Iris pigment epithelial cell (primary cell): Measurements from ENCODE around the gene ASRGL1.

ENCODE experiments used
- DNase-seq: peaks from one replicate; pipeline ENCODE4 v3.0.0-alpha.2; 2011; ENCODE audit warnings: low read depth

The ASRGL1 gene

DNA sequence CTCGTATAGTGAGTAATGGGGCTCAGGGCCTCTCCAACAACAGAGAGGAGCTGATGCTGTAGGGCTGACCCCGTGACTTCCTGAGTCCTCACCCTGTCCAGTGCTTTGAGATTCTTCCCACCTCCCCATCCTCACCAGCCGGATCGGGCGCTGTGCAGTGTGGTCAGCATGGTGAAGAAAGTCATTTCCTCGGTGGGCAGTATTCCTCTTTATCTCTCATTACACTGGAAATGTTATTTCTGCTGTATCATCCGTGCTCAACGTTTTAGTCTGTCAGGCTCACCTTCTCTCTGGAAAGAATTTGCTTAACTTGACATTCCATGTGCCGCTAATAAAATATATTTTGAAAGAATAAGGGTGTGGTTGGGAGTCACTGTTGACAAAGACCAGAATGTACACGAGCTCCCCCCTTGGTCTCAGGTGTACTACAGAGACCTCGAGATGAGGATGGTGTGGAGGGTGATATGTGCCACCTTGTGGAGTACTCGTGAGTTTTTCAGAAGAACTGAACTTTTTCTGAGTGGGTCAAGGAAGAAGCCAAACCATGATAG lies 55.9 kb downstream of the ASRGL1 start:
- DNase-seq: no peak

DNA sequence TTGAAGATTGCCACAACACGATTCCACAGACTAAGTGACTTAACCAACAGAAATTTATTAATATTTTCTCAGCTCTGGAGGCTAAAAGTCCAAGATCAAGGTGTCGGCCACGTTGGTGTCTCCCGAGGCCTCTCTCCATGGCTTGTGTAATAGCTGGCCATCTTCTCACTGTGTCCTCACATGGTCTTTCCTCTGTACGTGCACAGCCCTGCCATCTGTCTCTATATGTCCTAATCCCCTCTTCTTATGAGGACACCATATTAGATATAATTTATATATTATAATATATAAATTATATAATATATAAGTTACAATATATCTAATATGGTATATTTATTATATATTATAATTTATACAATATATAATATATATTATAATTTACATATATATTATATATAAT lies 56.5 kb downstream of the ASRGL1 start:
- DNase-seq: no peak

DNA sequence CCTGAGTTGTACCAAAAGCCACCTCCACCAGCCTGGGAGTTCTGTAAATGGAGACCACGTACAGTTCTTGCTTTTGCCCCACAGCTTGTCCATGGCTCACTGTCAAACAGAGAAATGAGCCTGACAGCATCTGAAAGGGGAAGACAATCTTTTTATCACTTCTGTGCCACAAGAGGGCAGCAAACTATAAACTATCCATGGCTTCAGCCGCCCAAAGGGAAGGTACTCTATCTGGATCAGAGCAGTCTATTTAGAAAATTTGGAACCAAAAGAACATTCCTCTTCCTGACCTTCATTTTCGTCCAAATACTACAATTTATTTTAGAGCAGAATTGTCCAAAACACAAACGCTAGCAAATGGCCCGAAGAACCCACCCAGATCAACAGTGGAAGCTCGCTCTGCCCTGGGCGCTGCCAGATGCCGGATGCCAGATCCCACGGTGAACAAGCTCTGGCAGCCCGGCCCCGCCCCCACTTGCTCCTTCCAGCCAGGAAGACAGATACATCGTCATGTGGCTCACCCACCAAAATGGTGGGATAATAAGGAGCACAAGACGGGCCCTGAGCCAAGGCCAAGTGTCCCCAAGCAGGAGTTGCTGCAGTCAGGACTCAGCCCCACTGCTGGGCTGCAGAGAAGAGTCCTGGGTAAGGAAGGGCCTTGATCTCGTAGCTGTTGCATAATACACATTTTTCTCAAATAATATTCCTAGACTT lies 57.7 kb downstream of the ASRGL1 start:
- DNase-seq: peak; percentile 84

DNA sequence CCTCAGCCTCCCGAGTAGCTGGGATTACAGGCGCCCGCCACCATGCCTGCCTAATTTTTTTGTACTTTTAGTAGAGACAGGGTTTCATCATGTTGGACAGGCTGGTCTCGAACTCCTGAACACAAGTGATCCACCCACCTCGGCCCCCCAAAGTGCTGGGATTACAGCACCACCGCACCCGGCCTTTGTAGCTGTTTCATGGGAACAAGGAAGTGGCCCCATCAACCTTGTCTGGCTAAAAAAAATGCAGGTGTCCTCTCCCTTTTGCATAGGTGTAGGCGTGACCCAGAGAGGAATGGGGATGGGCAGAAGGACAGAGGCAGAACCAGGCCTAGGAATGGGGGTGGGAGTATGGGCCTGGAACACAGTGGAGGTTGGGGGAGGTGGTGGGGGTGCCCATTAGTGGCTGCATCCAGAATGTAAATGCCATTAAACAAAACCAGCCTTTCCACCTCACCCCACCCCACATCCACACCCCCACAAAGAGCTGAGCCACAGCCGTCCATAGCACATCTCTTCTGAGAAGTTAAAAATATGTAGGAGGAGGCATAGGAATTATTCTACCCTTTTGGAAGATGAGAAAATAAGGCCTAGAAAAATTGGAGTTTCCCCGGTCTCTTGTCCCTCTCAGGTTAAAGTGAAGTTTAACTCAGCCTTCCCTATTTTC lies 58.8 kb downstream of the ASRGL1 start:
- no peak for DNase-seq

DNA sequence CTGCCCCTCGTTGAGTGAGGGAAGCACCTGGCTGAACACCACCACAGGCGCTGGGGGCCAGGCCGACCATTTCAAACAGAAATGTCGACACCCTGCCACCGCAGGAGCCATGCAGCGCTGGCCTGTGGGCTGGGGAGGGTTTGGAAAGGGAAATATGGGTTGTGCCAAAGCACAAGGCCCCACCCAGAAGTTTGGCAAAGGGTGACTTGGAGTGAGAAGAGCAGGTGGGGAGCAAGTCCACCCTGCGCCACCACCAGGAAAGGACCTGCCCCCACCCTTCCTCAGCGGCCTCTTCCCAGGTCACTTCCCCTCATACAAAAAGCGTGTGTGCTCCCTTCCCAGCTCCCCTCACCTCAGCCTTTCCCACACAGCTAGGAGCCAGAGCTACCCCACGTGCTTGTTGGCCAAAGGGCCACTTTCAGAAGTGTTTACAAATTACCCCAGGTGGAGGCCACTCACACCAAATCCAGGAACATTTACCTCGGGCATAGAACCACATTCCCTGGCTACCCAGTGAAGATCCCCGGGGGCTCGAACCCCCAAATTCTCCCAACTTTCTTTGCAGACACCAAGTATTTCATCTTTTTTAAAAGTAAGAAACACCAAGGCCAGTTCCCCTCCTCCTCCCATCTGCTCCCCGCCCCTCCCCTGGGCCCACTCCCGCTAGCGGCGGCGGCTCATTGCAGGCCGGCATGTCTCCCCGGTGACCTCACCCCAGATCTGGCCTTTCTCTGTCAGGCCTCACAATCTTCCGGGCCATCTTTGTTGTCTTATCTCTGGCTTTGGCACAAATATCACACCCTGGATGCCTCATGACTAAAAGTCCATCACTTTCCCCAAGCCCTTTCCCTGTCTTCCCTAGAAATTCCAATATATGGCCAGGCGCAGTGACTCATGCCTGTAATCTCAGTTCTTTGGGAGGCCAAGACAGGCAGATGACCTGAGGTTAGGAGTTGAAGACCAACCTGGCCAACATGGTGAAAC lies 61.1 kb downstream of the ASRGL1 start:
- peak; percentile 10 for DNase-seq

DNA sequence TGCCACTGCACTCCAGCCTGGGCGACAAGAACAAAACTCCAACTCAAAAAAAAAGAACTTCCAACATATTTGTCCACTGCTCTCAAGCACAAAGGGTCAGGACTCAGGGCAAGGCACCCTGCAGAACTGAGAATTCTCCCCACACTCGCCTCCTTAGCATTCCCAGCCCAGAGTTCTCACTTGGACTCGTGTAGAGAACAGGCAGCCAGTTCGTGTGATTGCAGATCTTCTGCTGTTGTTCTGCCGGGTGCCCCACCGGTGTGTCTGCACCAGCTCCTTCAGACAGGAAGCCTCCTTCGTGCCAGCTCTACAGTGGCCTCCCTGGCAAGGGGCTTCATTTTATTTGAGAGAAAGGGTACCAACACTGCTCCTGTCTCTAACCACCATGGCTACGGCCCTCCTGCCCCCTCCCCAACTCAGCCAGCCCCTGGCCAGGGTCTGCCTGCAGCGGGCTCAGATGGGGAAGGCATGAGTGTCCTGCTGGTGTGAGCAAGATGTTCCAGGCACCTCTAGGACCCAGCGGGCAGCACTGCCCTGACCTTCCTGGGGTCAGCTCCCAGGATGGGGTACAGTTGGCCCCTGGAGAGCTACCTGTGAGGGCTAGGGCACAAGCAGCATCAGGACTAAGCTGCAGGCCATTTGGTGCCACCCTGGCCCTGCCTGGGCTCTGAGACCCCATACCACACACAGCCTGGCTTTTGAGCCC lies 62.1 kb downstream of the ASRGL1 start:
- no peak for DNase-seq

DNA sequence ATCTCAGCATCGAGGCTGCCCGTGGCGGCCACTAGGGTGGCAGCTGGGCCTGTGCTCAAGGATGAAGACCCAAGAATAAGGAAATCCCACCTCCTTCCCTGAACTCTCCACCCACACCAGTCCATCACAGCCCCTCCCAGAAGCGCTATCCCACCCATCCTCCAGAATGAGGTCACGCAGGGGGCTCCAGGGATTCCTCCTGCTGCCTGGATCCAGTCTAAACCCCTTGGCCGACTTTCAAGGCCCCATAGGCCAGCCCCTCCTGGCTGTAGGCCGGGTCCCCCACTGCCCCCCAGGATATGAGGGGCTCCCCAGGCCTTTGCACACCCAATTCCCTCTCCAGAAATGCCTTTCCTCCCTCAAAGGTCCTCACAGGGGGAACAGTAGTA lies 62.6 kb downstream of the ASRGL1 start:
- DNase-seq: no peak

DNA sequence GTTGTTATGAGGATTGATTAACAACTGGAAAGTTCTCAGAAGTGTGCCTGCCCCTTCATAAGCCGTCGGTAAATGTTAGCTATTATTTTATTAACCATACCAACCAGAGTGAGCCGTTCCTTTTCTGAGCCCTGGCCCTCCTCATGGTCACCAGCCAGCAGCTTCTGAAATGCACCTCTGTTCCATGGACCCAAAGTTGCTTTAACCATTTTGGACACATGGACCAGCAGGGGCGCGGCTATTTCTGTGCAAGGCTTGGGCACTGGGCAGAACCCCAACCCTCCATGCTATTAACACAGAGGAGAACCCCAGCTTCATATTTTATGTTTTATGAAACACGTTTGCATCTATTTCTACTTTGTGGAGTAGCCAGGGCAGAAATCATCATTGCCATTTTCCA lies 63.0 kb downstream of the ASRGL1 start:
- DNase-seq: no peak

DNA sequence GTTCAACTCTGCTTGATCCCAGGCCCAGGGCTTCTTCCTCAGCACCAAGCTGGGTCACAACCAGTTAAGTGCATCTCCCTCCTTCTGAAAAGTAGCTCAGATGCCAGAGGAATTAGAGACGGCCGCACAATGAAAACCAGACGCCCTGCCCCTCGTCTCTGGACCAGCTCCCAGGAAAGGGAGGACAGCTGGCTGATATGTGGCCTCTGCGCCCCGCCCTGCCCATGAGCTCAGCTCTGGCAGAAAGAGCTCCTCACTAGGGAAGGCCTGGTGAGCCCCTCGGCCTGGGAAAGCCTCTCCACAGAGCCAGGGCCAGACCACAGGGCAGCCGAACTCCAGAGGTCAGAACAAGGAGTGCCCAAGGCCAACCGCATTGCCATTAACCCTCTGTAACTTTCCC lies 63.5 kb downstream of the ASRGL1 start:
- peak; percentile 62 for DNase-seq

DNA sequence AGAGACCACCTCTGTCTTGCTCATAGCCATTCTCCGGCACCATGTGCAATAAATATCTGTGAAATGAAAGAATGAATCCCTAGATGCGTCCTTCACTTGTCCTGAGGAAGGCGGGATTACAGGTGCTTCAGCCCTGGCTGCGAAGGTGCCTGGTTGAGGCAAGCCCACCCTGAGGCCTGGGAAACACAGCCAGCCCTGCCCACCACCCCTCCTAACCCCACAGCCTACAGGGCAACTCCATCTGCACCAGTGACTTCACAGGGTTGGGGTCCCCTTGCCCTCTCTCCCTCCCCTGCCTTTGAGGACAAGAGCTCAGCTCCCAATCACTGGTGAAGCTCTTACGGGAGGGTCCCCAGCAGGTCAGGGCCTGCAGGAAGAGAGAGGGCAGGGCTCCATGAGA lies 64.1 kb downstream of the ASRGL1 start:
- no peak for DNase-seq

DNA sequence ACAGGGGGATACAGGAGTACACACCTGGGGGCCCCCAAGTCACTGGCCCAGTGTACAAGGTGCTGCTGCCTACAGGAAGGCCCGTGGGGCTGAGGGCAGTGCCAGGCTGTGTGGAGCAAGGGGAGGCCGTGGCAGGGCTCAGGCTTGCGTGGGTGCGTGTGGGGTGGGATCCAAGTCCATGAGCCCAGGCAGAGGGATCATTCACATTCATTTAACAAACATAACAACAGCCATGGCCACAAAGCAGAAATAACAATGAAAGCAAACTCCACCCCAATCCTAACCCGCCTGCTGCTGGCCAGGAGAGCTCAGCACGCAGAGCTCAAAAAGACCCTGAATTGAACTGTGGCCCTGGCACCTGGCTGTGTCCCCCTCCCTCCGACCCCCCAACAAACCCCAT lies 64.6 kb downstream of the ASRGL1 start:
- no peak for DNase-seq

DNA sequence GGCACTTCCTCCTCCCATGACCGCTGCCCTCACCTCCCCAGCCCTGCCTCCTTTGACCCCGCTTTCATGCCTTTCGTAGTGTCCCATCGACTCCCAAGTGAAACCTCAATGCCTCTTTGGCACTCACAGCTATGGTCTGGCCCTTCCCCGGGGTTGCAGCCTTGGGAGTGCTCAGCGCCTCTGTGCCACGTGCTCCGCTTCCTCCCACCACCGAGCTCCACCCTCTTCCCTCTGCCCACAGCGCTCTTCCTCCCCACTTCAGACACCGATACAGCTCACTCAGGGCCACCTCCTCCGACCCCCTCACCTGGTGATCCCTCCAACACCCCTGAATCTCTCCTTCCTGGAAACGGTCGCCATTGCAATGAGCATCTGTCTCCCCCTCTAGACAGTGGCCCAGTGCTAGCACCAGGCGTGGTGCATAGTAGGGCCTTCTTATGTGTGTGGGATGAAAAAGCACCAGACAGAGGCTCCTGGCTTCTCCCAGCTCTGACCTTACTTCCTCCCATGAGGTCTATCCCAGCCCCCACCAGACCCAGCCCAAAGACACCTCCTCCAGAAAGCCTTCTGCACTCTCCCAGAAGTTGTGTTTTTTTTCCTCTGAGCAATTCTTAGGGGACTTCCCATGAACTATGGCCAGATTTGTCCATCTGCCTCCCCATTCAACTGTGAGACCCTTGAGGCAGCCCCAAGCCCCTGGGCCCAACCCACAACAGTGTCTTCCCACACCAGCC lies 65.1 kb downstream of the ASRGL1 start:
- no peak for DNase-seq

DNA sequence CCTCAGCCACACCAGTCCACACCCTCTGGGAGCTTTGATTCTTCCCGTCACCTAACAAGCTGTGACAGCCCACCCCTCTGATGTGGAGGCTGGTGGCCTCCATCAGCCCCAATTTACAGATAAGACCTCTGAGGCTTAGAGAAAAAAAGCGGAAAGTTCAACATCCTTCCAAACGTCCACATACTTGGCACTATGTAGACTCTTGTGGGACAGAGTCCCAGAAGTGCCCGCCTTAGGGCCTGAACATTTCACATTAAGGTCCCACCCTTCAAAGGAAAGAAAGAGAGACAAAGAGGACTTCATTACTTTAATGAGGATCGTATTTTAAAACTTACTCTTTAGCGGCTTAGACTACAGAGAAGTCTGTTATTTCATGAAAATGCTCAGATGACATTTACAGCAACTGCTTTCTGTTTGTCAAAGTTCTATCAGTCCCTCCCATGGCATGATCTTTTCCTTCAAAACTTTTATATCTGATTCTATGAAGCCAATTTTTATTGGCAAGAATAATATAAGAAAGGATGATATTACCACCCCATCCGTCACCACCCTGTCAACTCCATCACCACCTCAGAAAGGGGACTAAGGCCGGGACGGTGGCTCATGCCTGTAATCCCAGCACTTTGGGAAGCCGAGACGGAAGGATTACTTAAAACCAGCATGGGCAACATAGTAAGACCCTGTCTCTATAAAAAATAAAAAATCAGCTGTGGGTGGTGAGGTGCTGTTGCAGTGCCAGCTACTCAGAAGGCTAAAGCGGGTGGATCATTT lies 65.9 kb downstream of the ASRGL1 start:
- DNase-seq: no peak

DNA sequence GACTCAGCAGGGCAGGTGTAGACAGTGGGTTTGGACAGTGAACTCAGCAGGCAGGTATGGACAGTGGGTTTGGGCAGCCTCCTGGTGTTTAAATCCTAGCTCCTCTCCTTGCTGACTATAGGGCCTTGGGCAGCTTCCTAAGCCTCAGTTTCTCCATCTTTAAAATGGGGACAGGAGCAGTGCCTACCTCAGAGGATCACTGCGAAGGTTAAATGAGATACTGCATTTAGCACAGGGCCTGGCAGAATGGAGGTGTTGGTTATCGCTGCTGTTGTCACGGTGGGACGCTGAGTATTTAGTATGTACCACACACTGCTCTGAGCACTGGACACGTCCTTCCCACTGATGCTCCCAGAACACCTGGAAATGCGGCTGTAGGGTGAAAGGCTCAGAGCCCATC lies 67.2 kb downstream of the ASRGL1 start:
- no peak for DNase-seq

DNA sequence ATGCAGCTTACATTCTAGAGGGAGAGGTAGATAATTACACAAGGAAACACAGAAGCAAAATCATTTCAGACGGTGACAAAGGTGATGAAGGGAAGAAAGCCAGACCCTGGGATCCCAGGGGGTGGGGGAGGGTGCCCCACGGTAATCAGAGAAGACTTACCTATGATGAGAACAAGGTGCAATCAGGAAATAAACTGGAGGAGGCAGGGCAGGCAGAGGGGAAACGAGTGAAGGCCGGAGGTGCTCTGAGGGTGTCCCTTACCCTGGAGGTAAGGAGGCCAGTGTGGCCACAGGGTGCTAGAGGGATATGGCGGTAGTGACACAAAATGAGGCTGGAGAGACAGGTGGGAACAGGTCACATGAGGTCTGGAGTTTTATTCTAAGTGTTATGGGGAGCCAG lies 67.7 kb downstream of the ASRGL1 start:
- DNase-seq: no peak

DNA sequence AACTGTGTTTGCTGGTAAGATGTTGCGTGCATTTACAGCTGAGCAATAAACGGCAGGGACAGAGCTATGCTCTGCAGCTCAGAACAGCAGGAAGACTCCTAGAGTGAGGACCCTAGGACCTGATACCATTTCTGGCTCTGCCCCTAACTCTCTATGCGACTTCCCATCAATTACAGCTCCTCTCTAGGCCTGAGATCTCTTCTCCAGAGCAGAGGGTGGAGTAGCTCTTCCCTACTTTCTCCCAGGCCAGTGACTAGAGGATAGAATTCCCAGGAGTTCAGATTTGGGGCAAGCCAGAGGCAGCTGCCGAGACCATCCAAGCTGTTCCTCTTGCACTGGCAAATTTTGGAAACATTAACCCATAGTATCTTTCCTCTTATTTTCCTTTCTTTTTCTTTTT lies 68.8 kb downstream of the ASRGL1 start:
- DNase-seq: no peak

DNA sequence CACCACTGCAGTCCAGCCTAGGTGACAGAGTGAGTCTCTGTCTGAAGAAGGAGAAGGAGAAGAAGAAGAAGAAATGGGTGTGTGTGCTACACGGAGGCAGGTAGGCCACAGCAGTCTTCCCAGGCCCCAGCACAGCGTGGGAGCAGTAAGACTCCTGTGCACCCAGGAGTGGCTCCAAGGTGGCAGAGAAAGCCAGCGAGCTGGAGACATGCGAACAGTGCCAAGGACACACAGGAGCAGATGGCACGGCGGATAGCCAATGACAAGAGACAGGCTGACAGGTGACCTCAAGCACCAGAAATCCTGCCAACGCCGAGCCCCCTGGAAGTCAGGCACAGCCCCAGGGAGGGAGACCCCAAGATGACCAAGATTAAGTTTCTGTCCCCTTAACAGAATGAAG lies 72.6 kb downstream of the ASRGL1 start:
- no peak for DNase-seq

DNA sequence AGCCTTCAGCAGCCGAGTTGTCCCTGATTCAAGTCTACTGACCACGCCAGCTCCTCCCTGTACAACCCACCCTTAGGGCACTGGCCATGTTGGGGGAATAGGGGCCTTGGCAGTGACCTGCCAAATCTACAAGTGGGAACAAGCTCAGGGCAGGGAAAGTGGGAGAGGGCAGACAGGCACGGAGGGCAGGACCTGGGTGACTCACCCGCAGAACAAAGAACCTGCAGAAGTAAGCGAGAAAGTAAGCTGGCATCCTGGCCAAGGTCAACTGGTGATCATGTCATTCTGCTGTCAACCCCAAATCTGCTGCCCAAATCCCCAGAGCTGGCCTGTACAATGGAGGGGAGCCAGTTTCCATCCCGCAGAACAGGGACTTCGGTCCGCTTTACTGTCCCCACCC lies 73.7 kb downstream of the ASRGL1 start:
- no peak for DNase-seq

DNA sequence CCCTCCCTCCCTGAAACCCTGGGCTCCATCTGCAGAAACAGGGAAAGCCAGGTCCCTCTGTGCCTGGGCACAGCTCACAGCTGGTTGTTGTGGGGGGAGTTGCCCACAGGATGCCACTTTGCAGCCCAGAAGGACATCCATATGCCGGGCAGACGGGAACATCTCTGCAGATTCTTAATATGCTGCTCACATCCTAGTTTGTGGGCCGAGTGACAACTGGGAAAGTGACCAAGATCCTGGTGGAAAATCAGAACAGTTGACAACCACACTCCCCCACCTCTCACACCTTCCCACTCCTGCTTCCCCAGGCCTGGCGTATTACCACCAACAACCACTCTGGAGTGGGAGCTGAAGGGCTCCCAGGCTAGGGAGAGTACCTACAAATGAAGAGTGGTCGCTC lies 74.3 kb downstream of the ASRGL1 start:
- DNase-seq: no peak

DNA sequence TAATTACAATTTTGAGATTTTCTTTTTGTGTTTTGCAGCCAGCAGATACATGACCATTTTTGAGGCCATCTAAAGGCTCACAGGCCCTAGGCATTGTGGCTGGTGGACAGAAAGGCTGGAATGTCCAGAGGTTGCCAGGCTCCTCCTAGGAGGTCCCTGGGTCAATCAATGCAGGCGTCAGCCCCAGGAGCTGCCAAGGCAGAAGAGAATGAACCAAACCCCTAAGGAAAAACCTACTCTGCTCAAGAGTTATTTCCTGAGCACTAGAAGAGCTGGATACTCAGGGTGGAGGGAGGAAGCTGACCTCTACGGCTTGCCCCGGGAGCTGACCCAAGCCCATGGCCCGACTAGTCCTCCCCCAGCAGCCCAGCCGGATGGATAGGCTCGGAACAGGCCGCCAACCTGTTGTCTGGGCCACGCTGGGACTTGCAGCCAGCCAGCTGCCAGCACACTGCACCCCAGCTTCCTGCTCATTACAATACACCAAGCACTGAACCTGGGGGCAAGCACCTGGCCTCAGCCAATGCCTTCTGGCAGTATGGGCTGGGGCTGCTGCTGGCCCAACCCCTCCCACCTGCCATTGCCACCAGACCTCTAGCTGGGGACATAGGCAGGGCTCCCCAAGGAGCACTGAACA lies 75.9 kb downstream of the ASRGL1 start:
- no peak for DNase-seq
